BJ (cell line): ENCODE data around the gene PAM16. TPM values are rescaled to one million over a fixed set of nuclear protein-coding genes. Genes with fewer than 3 reads are reported as not detected.
A peak's percentile ranks its signal among the peaks of the same experiment; 100 is the strongest.

Experiments
- CTCF ChIA-PET: fragments of 350-600 bp; formaldehyde crosslinking; extraction: SDS; loops from one replicate; lab custom pipeline; 2021; ENCODE audit warnings: antibody characterized with exemption, inconsistent platforms; lab: Yijun Ruan, JAX
- POLR2A ChIA-PET: fragments of 300-600 bp; sonication (Branson Sonifier 250); formaldehyde crosslinking; extraction: SDS; loops from one replicate; lab custom pipeline; 2021; ENCODE audit warnings: antibody characterized with exemption; lab: Charles Lee
- DNase-seq: peaks from one replicate; pipeline ENCODE4 v3.0.0-alpha.2; 2011; ENCODE audit warnings: low read depth
- H3K27me3 ChIP-seq: 2 replicates; pipeline ENCODE4 v1.6.0; 2011; ENCODE audit warnings: low read length; ENCODE audit not compliant: control insufficient read depth, insufficient read depth
- H3K36me3 ChIP-seq: 2 replicates; pipeline ENCODE4 v1.5.1; 2011; ENCODE audit warnings: low read length; ENCODE audit not compliant: control insufficient read depth, insufficient read depth
- H3K4me3 ChIP-seq: 2 replicates; pipeline ENCODE4 v1.5.1; 2011; ENCODE audit warnings: low read depth, mild to moderate bottlenecking, control low read depth, low read length
- polyA plus RNA-seq: library from polyadenylated mRNA; depleted of rRNA; stranded (reverse); fragments of >200 nt; gene quantifications from 2 replicates; pipeline ENCODE4 v1.2.3, GENCODE V29; 2011
- TF ChIP-seq, protein P1 (sequence below): IDR thresholded peaks from 2 replicates; pipeline ENCODE4 v1.5.1; 2011; ENCODE audit warnings: low read depth, mild to moderate bottlenecking, control low read depth, inconsistent platforms, low read length, moderate library complexity; ENCODE audit not compliant: insufficient read depth

PAM16 gene
- polyA plus RNA-seq, 1 experiment = 44.2 TPM

DNA sequence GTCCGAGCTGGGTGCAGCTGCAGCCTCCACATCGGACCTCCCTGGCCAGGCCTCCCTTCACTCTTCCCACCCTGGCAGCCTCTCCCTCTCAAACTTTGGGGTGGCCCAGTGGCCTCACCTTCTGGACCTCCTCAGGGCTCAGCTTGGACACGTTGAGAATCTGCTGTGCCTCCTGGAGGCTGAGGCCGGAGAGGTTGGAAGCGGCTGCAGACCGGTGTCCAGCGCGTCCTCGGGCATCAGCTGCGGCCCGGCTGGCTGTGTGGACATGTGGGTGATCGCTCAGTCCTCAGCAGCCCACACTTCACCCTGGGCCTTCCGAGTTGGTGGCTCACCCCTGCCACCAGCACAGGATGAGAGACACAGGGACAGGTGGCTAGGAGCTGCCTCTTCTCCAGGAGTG is 9.9 kb downstream of the PAM16 start:
- TF ChIP-seq, protein P1, sequence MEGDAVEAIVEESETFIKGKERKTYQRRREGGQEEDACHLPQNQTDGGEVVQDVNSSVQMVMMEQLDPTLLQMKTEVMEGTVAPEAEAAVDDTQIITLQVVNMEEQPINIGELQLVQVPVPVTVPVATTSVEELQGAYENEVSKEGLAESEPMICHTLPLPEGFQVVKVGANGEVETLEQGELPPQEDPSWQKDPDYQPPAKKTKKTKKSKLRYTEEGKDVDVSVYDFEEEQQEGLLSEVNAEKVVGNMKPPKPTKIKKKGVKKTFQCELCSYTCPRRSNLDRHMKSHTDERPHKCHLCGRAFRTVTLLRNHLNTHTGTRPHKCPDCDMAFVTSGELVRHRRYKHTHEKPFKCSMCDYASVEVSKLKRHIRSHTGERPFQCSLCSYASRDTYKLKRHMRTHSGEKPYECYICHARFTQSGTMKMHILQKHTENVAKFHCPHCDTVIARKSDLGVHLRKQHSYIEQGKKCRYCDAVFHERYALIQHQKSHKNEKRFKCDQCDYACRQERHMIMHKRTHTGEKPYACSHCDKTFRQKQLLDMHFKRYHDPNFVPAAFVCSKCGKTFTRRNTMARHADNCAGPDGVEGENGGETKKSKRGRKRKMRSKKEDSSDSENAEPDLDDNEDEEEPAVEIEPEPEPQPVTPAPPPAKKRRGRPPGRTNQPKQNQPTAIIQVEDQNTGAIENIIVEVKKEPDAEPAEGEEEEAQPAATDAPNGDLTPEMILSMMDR = no peak
- H3K36me3 ChIP-seq = peaks cover 24% of the 10 kb centered on the region

DNA sequence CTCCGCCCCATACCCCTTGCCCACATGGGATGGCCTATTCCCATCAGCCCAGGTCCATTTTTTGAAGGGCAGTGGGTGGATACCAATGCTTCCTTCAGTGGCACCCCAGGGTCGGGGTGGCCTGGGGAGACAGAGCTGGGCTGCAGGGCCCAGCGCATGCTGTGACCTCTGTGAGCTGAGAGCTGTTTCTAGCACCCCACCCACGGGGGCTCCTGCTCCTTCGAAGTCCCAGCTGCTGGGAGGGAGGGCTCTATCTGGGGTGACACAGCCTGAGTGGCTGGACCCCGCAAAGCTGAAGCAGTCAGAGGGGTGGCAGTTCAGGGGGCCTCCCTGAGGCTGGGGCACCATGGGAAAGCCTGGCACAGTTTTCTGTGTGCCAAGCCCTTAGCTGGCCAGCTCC is 10.7 kb downstream of the PAM16 start:
- TF ChIP-seq, protein P1 = no peak
- Histone ChIP-seq H3K27me3 (no peaks in the 10 kb centered on the region), H3K36me3 (peaks cover 26% of the 10 kb centered on the region), H3K4me3 (no peak overlapping the region)
- POLR2A ChIA-PET = no interaction called here
- CTCF ChIA-PET = interaction anchor here (0.7 to 6.8 kb wide), 8 partner anchors 9 to 119 kb away, joined by 3 to 51 read pairs (median 4); partner anchors contain the start of gene TFAP4
- no peak for DNase-seq

More for the DNA sequence above, 9.9 kb downstream of the PAM16 start:
- POLR2A ChIA-PET = no interaction called here
- CTCF ChIA-PET = interaction anchor here (0.9 to 6.8 kb wide), 9 partner anchors 9 to 69 kb away, joined by 3 to 51 read pairs (median 4); partner anchors contain the start of genes PAM16 and TFAP4
- no peak for DNase-seq
- H3K4me3 ChIP-seq = no peak overlapping the region
- H3K27me3 ChIP-seq = no peaks in the 10 kb centered on the region

DNA sequence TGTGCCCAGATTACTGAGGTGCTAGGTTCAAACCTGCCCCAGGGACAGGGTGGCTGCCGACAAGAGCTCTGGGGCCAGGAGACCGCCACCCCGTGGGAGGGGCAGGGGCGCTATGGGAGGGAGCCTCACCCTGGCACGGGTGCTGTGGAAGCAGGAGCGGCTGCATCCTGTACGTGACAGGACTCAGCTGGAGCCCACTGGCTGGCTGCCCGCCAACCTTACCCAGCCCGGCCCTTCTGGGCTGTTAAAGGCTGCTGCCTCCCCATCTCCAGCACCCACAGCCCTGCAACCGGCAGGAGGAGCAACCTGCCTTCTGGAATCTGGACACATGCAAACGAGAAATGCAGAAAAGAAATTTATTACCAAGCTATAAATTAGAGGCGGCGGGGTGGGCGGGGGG is 11.2 kb downstream of the PAM16 start:
- Histone ChIP-seq H3K27me3 (no peaks in the 10 kb centered on the region), H3K36me3 (peaks cover 30% of the 10 kb centered on the region), H3K4me3 (no peak overlapping the region)
- no peak for DNase-seq
- CTCF ChIA-PET = interaction anchor here (0.7 to 6.8 kb wide), 9 partner anchors 9 to 120 kb away, joined by 3 to 51 read pairs (median 4); no protein-coding TSS in a partner anchor
- POLR2A ChIA-PET = no interaction called here
- TF ChIP-seq, protein P1 = peak; percentile 26; the same call in 1 of the 2 replicates

DNA sequence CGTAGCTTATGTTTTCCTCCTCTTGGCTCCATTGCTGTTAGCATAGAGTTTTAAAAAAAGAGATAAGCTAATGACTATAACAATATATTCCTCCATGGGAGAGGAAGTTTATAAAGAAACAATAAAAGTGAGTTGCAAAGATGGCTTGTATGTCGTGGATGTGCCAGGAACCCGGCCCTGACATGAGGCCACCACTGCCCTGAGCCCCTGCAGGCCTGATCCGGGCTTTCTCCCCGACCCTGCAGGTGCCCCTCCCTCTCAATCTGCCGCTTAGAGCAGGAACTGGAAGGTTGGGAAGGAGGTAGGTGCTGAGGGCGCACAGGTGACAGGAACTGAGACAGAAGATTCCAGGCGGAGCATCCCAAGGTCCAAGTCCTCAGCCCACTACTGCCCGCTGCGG is 11.7 kb downstream of the PAM16 start:
- Histone ChIP-seq H3K36me3 (peaks cover 34% of the 10 kb centered on the region), H3K27me3 (no peaks in the 10 kb centered on the region), H3K4me3 (no peak overlapping the region)
- CTCF ChIA-PET = interaction anchor here (0.7 to 6.8 kb wide), 7 partner anchors 8 to 120 kb away, joined by 3 to 51 read pairs (median 4); no protein-coding TSS in a partner anchor
- TF ChIP-seq, protein P1 = no peak
- DNase-seq = no peak
- POLR2A ChIA-PET = no interaction called here

DNA sequence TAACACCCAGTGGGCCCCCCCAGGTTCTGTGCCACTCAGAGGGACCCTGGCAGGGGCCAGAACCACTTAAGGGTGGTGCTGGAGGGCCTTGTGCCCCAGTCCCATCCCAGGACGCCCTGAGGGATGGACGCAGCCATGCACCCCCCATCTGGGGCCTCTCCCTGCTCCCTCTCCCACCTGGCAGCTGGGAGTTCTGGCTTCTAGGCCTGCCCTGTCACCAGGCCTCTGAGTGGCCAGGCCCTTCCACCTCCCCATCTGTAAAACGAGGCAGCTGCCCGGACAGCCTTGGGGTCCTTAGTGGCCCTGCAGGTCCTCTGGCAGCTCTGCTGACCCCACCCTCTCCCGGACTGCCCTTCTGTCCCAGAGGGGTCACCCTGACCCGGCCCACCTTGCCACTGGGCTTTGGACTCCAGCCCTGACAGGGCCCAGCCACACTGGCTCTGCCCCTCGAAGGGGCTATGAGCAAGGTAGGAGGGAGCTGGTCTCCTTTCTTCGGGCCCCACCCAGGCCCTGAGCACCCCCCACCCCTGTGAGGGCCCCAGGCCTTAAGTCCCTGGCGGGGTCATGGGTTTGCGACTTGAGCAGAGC is 12.3 kb downstream of the PAM16 start:
- TF ChIP-seq, protein P1 = no peak
- no peak for DNase-seq
- Histone ChIP-seq H3K27me3 (no peaks in the 10 kb centered on the region), H3K4me3 (no peak overlapping the region), H3K36me3 (peaks cover 35% of the 10 kb centered on the region)
- POLR2A ChIA-PET = no interaction called here
- CTCF ChIA-PET = interaction anchor here (0.7 to 6.8 kb wide), 6 partner anchors 8 to 85 kb away, joined by 3 to 51 read pairs (median 8); no protein-coding TSS in a partner anchor
